Activated gamma-delta T cell treated with Interleukin-2 at 50 U/mL for 16 hours (primary cell): ENCODE measurements around the gene GPR21.

Experiments used
- DNase-seq: peaks from one replicate; pipeline ENCODE4 v3.0.0-alpha.2; 2020

The GPR21 gene

GRCh38 chr9:123067136-123067535 is 33.7 kb downstream of the GPR21 start:
- no peak for DNase-seq

DNA sequence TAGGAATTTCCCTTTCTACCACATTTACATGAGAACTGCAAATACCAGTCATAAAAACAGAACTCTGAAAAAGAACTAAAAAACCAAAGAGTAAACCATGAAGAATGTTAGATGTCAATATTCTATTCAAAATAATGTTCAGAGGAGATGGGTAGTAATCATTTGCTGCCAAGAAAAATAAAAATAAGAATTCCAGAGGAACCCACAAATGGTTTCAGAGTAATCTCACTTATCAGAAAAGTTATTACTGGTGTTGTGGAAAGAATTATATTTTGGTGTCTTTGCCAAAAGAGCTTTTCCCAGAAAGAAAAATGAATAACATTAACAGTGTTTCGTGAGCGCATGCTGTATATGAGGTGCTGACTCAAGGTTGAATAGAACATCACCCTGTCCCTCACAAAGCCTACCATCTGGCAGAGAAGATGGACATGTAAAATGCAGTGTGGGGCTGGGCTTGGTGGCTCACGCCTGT is 35.6 kb downstream of the GPR21 start:
- no peak for DNase-seq

- no peak for DNase-seq
Measured at GRCh38 chr9:123070198-123070597, 36.7 kb downstream of the GPR21 start.

- no peak for DNase-seq
Measured at GRCh38 chr9:123072407-123072995, 39.0 kb downstream of the GPR21 start.

- DNase-seq: no peak
Measured at GRCh38 chr9:123073441-123073840, 40.0 kb downstream of the GPR21 start.

DNA sequence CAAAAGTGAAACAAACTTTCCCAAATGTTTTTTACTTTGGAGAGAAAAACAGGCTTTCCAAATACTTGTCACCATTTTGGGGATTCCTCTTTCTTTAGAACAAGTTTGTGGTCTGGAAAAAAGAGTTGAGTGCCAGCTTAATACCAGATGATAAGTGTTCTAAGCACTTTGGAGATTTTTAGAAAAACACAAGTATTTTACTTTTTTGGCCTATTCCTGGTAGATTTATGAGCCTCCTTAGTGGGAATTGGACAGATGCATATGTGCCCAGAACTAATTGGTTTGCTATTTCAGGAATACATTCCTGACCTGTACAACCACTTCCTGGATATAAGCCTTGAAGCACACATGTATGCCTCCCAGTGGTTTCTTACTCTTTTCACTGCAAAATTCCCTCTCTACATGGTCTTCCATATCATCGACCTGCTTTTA is 40.5 kb downstream of the GPR21 start:
- no peak for DNase-seq

GRCh38 chr9:123074628-123075027 is 41.2 kb downstream of the GPR21 start:
- no peak for DNase-seq

- no peak for DNase-seq
Measured at GRCh38 chr9:123080444-123080843, 47.0 kb downstream of the GPR21 start.

GRCh38 chr9:123081824-123082223 is 48.4 kb downstream of the GPR21 start:
- no peak for DNase-seq

GRCh38 chr9:123083680-123084079 is 50.2 kb downstream of the GPR21 start:
- no peak for DNase-seq

DNA sequence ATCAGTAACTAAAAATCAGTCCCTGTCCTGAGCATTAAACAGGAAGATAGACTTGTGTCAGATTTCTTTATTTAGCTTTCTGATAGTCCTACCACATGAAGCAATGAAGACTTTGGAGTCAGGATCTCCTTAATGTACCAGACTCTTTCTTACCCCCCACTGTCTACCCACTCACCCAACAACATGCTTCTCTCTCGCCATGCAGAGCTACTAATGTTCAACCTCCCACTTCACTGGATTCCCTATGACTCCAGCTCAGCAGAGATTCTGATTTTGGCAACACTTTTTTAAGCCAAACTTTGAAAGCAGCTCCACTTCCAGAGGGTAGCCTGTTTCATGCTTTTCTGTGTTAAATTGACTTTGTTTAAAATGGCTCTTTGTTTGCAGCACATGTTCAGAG is 50.8 kb downstream of the GPR21 start:
- DNase-seq: no peak
